Hepatocyte (in vitro differentiated cells): ENCODE results near the gene DNAH5.

Experiments
- CTCF ChIP-seq: fragments of 200-600 bp; sonication (generic); IDR thresholded peaks from 2 replicates; pipeline ENCODE4 v1.5.1; 2016; ENCODE audit warnings: antibody characterized with exemption, mild to moderate bottlenecking; ENCODE audit not compliant: poor library complexity
- EZH2phosphoT487 ChIP-seq: fragments of 200-600 bp; sonication (generic); IDR thresholded peaks from one replicate; pipeline ENCODE4 v1.6.1; 2018; ENCODE audit warnings: antibody characterized with exemption, mild to moderate bottlenecking, low read depth, moderate library complexity; ENCODE audit not compliant: unreplicated experiment, severe bottlenecking

- TF ChIP-seq CTCF (no peak), EZH2phosphoT487 (no peak)
These were observed 280.1 kb downstream of the DNAH5 start for GRCh38 chr5:13664377-13664776.
